ENCODE results near the gene NDST1.

DNA sequence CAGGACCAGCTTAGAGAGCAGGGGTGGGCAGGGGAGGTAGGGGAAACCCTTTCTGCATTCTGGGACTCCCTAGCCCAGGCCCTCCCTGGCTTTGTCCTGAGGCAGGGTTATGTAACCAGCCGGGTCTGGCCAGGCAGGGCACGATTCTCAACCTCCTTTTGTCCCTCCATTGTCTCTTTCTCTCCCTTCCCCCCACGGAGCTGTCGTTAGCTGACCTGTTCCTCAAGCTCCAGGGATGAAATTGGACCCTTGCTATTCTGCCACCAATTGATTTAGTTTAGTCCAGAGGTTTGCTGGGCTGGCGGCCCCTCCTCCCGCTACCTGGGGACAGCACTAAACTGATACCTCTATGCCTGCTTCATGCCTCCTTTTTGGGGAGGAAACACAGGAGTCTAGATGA lies 9.4 kb upstream of the NDST1 start:
- TF ChIP-seq CTCF (IDR thresholded peaks at IDR 0.05; ENCODE audit: extremely low read depth in 1 of 2, insufficient read depth in 1 of 2, low read depth in 1 of 2, low read length in 2 of 2), result no peak
- no peak for TF ChIP-seq EZH2 (IDR thresholded peaks at IDR 0.05; ENCODE audit: borderline replicate concordance, low read depth, low read length, severe bottlenecking)
- no peak for TF ChIP-seq MYC (IDR thresholded peaks at IDR 0.05; ENCODE audit: low read depth, low read length)
- no peak for TF ChIP-seq POLR2A (IDR thresholded peaks at IDR 0.05; ENCODE audit: low read depth, low read length)
- TF ChIP-seq JUN (IDR thresholded peaks at IDR 0.05; ENCODE audit: borderline replicate concordance, insufficient read depth, insufficient read length, low read depth), result no peak
- no peak for TF ChIP-seq FOS (IDR thresholded peaks at IDR 0.05; ENCODE audit: borderline replicate concordance, insufficient read depth, low read length)

All from endothelial cell of umbilical vein (primary cell).